ENCODE results near the gene CCDC178.
"Not testable (repeated sequence)": the region's sequence is repeated elsewhere in the genome, so short reads cannot be mapped to it uniquely, and the experiment has no call there.

CCDC178 gene

DNA sequence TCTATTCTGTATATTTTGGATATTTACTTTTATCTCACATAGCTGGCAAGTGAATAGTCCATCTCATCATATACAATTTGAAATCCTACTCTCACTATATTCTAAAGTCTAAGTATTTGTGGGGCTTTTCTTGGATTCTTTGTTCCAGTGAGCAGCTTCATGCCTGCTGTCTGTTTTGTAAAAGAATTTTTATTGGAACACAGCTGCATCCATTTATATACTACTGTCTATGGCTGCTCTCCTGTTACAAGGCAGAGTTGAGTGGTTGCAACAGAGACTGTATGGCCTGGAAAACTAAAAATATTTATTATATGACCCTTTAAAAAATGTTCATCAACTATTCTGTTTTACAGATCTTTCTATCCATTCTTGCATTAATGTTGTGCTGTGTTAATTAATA, 474.4 kb downstream of the CCDC178 start:
- Mint-ChIP-seq H3K4me1 (ENCODE audit: low read depth in 2 of 2) (no peaks in the 10 kb centered on the region), H3K4me3 (no peak overlapping the region), H3K36me3 (ENCODE audit: insufficient read depth) (no peaks in the 10 kb centered on the region), H3K9me3 (peaks cover 4 to 5% of the 10 kb centered on the region in 2 donors), H3K27me3 (no peaks in the 10 kb centered on the region), H3K27ac (no peak overlapping the region)
- no peak for ATAC-seq (replicated peaks)
- no peak for DNase-seq

DNA sequence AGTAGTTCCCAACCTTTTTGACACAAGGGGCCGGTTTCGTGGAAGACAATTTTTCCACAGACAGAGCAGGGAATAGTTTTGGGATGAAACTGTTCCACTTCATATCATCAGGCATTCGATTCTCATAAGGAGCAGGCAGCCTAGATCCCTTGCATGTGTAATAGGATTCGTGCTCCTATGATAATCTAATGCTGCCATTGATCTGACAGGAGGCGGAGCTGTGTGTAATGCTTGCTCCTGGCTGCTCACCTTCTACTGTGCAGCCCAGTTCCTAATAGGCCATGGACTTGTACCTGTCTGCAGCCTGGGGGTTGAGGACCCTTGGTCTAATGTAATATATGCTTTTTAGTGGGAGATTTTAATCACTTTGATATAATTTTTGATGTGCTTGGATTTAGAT, 479.0 kb downstream of the CCDC178 start:
- Mint-ChIP-seq H3K4me1 (ENCODE audit: low read depth in 2 of 2) (no peaks in the 10 kb centered on the region), H3K36me3 (ENCODE audit: insufficient read depth) (no peaks in the 10 kb centered on the region), H3K27ac (no peak overlapping the region), H3K27me3 (no peaks in the 10 kb centered on the region), H3K4me3 (no peak overlapping the region), H3K9me3 (peaks cover 4 to 5% of the 10 kb centered on the region in 2 donors)
- ATAC-seq (replicated peaks), result no peak
- no peak for DNase-seq

GRCh38 chr18:32958746-32959145, 481.8 kb downstream of the CCDC178 start:
- ATAC-seq (replicated peaks), result no peak
- no peak overlapping the region for H3K27ac Mint-ChIP-seq
- DNase-seq, result no peak
- no peaks in the 10 kb centered on the region for H3K27me3 Mint-ChIP-seq
- no peak overlapping the region for H3K4me3 Mint-ChIP-seq
- peaks cover 4 to 8% of the 10 kb centered on the region in 2 donors for H3K9me3 Mint-ChIP-seq
- H3K4me1 Mint-ChIP-seq (ENCODE audit: low read depth in 2 of 2), result no peaks in the 10 kb centered on the region
- no peaks in the 10 kb centered on the region for H3K36me3 Mint-ChIP-seq (ENCODE audit: insufficient read depth)

- Mint-ChIP-seq H3K27me3 (no peaks in the 10 kb centered on the region), H3K4me3 (no peak overlapping the region), H3K9me3 (peaks cover 0 to 10% of the 10 kb centered on the region in 2 donors), H3K36me3 (ENCODE audit: insufficient read depth) (no peaks in the 10 kb centered on the region), H3K27ac (no peak overlapping the region), H3K4me1 (ENCODE audit: low read depth in 2 of 2) (no peaks in the 10 kb centered on the region)
- ATAC-seq (replicated peaks) (no peak), DNase-seq (no peak)
These were observed 483.8 kb downstream of the CCDC178 start for GRCh38 chr18:32956591-32957315.

DNA sequence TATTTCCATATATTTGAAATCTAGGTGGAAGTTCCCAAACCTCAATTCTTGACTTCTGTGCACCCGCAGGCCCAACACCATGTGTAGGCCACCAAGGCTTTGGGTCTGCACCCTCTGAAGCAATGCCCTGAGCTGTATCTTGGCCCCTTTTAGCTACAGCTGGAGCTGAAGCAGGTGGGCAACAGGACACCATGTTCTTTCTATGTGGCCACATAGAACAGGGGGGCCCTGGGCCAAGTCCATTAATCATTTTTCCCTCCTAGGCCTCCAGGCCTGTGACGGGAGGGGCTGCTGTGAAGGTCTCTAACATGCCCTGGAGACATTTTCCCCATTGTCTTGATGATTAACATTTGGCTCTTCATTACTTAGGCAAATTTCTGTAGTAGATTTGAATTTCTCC, 488.2 kb downstream of the CCDC178 start:
- not testable (repeated sequence) for ATAC-seq (replicated peaks); H3K36me3 Mint-ChIP-seq (ENCODE audit: insufficient read depth); H3K27me3 Mint-ChIP-seq; H3K4me1 Mint-ChIP-seq (ENCODE audit: low read depth in 2 of 2); DNase-seq; H3K27ac Mint-ChIP-seq; H3K9me3 Mint-ChIP-seq; H3K4me3 Mint-ChIP-seq

- no peak for ATAC-seq (replicated peaks)
- Mint-ChIP-seq H3K4me1 (ENCODE audit: low read depth in 2 of 2) (no peaks in the 10 kb centered on the region), H3K4me3 (no peak overlapping the region), H3K36me3 (ENCODE audit: insufficient read depth) (no peaks in the 10 kb centered on the region), H3K27me3 (no peaks in the 10 kb centered on the region), H3K9me3 (peaks cover 8 to 12% of the 10 kb centered on the region in 2 donors), H3K27ac (no peak overlapping the region)
- no peak for DNase-seq
These were observed 502.9 kb downstream of the CCDC178 start for GRCh38 chr18:32937597-32937996.

DNA sequence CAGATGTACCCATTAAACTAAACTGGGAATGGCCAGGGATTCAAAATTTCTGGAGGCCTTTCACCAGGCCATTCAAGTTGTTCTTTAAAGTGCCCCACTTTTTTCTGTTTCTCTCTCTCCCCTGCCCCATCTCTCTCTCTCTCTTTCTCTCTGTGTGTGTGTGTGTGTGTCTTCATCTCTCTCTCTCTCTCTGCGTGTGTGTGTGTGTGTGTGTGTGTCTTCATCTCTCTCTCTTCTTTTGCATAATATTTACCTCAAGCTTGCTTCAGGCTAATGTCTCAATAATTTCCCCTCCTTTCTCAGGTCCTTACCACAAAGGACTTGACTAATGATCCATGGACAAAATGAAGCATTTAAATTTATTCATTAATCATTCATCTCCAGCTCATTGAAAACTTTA, 503.5 kb downstream of the CCDC178 start:
- H3K36me3 Mint-ChIP-seq (ENCODE audit: insufficient read depth), result no peaks in the 10 kb centered on the region
- ATAC-seq (replicated peaks), result no peak
- H3K27ac Mint-ChIP-seq, result no peak overlapping the region
- no peaks in the 10 kb centered on the region for H3K4me1 Mint-ChIP-seq (ENCODE audit: low read depth in 2 of 2)
- no peak for DNase-seq
- H3K4me3 Mint-ChIP-seq, result no peak overlapping the region
- no peaks in the 10 kb centered on the region for H3K27me3 Mint-ChIP-seq
- peaks cover 8 to 12% of the 10 kb centered on the region in 2 donors for H3K9me3 Mint-ChIP-seq

DNA sequence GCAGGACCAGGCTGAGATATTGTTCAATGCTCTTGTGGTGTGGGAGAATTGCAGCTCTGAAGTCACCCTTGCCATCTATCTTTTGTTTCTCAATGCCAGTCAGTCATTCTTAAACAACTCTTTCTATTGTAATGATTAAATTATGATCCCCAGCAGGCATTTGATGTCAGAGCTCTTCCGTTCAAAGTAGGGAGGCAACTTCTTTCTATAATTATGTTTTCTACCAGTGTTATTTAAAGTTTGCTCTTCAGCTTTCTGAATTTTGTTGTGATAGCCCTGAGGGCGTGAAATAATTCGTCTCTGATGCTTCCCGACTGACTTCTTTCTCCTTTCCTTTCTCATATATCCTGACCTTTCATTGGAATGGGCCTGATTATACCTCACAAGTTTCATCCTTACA, 506.3 kb downstream of the CCDC178 start:
- DNase-seq (no peak), ATAC-seq (replicated peaks) (no peak)
- Mint-ChIP-seq H3K27me3 (no peaks in the 10 kb centered on the region), H3K27ac (no peak overlapping the region), H3K9me3 (peaks cover 8 to 9% of the 10 kb centered on the region in 2 donors), H3K36me3 (ENCODE audit: insufficient read depth) (no peaks in the 10 kb centered on the region), H3K4me1 (ENCODE audit: low read depth in 2 of 2) (no peaks in the 10 kb centered on the region), H3K4me3 (no peak overlapping the region)

DNA sequence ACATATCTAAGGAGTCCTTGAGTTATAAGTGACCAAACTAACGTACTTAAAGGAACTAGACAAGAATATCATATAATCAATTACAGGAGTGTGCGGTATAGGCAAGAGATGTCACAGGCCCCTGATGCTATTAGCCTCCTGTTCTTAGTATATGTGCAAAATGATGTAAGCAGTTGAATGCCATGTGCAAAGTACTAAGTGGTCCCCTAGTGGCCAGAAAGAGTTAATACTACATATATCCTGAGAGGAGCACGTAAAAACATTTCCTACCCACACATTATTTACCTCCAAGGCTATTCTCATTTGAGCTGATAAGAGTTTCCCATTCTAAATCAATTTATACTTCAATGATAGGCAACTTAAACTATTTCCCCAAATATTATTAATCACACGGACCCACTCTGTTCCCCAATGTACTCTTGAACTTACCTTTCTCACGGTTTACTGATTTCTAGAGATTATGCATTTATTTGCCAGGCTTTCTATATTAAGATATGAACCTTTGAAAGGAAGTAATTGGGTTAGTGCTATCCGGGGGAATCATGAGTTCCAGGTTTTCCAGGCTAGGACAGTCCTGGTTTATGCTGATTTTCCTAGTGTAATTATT, 509.7 kb downstream of the CCDC178 start:
- Mint-ChIP-seq H3K27ac (no peak overlapping the region), H3K36me3 (ENCODE audit: insufficient read depth) (no peaks in the 10 kb centered on the region), H3K9me3 (peaks cover 0 to 5% of the 10 kb centered on the region in 2 donors), H3K27me3 (no peaks in the 10 kb centered on the region), H3K4me1 (ENCODE audit: low read depth in 2 of 2) (no peaks in the 10 kb centered on the region), H3K4me3 (no peak overlapping the region)
- ATAC-seq (replicated peaks) (no peak), DNase-seq (no peak)

- H3K9me3 Mint-ChIP-seq, result peaks cover 0 to 3% of the 10 kb centered on the region in 2 donors
- no peaks in the 10 kb centered on the region for H3K36me3 Mint-ChIP-seq (ENCODE audit: insufficient read depth)
- ATAC-seq (replicated peaks), result no peak
- DNase-seq, result no peak
- no peak overlapping the region for H3K27ac Mint-ChIP-seq
- no peak overlapping the region for H3K4me3 Mint-ChIP-seq
- no peaks in the 10 kb centered on the region for H3K4me1 Mint-ChIP-seq (ENCODE audit: low read depth in 2 of 2)
- no peaks in the 10 kb centered on the region for H3K27me3 Mint-ChIP-seq
These were observed 511.3 kb downstream of the CCDC178 start for GRCh38 chr18:32929213-32929612.

GRCh38 chr18:32922951-32923430, 517.5 kb downstream of the CCDC178 start:
- Mint-ChIP-seq H3K36me3 (ENCODE audit: insufficient read depth) (no peaks in the 10 kb centered on the region), H3K4me3 (no peak overlapping the region), H3K9me3 (peaks cover 0 to 3% of the 10 kb centered on the region in 2 donors), H3K27me3 (no peaks in the 10 kb centered on the region), H3K27ac (no peak overlapping the region), H3K4me1 (ENCODE audit: low read depth in 2 of 2) (no peaks in the 10 kb centered on the region)
- DNase-seq (no peak), ATAC-seq (replicated peaks) (no peak)

DNA sequence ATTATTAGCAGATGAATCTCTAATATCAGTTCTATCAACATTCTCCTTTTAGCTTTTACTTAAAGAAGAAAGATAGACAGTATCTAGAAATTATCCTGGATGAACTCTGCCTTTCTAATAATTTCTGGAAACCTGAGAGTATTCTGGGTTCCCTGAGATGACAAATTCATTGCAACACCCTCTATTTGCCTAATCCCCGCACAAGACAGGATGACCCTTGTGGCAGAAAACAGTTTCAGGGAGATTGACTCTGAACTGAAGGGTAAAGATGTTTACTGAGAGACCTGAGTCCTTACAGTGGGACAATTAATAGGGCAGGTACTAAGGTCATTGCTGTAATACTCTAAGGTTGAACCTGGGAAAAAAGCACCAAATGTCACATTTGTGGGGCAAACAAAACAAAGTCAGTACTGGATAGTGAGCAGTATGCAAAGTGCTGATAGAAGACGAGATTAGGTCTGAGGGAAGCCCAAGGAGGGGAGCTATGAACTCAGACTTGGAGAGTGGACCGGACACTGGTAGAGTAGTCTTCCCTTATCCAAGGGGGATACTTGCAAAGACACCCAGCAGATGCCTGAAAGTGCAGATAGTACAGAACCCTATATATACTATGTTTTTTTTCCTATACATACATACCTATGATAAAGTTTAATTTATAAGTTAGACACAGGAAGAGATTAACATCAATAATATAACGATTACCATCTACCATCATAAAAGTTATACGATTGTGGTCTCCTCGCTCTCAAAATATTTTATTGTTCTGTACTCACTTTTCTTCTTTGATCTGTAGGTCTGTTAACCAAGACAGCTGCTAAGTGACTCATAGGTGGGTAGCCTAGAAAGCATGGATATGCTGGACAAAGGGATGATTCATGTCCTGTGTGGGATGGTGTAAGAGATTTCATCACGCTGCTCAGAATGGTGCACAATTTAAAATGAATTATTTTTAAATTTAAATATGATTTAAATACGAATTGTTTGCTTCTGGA, 519.4 kb downstream of the CCDC178 start:
- ATAC-seq (replicated peaks), result no peak
- DNase-seq, result no peak
- Mint-ChIP-seq H3K4me1 (ENCODE audit: low read depth in 2 of 2) (no peaks in the 10 kb centered on the region), H3K27ac (no peak overlapping the region), H3K9me3 (peaks cover 0 to 3% of the 10 kb centered on the region in 2 donors), H3K4me3 (no peak overlapping the region), H3K27me3 (no peaks in the 10 kb centered on the region), H3K36me3 (ENCODE audit: insufficient read depth) (no peaks in the 10 kb centered on the region)

- no peak overlapping the region for H3K27ac Mint-ChIP-seq
- no peaks in the 10 kb centered on the region for H3K27me3 Mint-ChIP-seq
- no peaks in the 10 kb centered on the region for H3K36me3 Mint-ChIP-seq (ENCODE audit: insufficient read depth)
- H3K4me1 Mint-ChIP-seq (ENCODE audit: low read depth in 2 of 2), result no peaks in the 10 kb centered on the region
- no peak overlapping the region for H3K4me3 Mint-ChIP-seq
- no peaks in the 10 kb centered on the region for H3K9me3 Mint-ChIP-seq
- DNase-seq, result no peak
- ATAC-seq (replicated peaks), result peak; percentile 52
These were observed 520.7 kb downstream of the CCDC178 start for GRCh38 chr18:32919799-32920198.
